PC-9 (cell line): Measurements from ENCODE around the gene OCA2. TPM values are rescaled to one million over a fixed set of nuclear protein-coding genes. Genes with fewer than 3 reads are reported as not detected.

Experiments used
- BruUV-seq: library from RNA; stranded (reverse); fragments of 400-500 nt; replicated peaks from 2 replicates; lab custom pipeline; 2021; lab: Mats Ljungman, UMichigan
- CTCF ChIA-PET: fragments of 300-600 bp; sonication (Branson Sonifier 250); formaldehyde crosslinking; loops from one replicate; lab custom pipeline; 2022; ENCODE audit warnings: antibody characterized with exemption; lab: Charles Lee
- POLR2A ChIA-PET: fragments of 300-600 bp; sonication (Branson Sonifier 250); formaldehyde crosslinking; loops from one replicate; lab custom pipeline; 2022; ENCODE audit warnings: antibody characterized with exemption; ENCODE audit not compliant: unreplicated experiment; lab: Charles Lee
- DNase-seq, 2 experiments: peaks; one replicate each; pipeline versions ENCODE4 v3.0.0 to v3.0.0-alpha.2; 2015 to 2022; ENCODE audit warnings: mixed read lengths in 1 of 2
- H2AFZ ChIP-seq: fragments of 200-600 bp; sonication (generic); 2 replicates; pipeline ENCODE4 v1.8.1; 2017; ENCODE audit warnings: antibody characterized with exemption
- H3F3A ChIP-seq: fragments of 200-600 bp; sonication (generic); 2 replicates; pipeline ENCODE4 v1.8.1; 2017; ENCODE audit warnings: antibody characterized with exemption, mild to moderate bottlenecking, low read depth; ENCODE audit not compliant: insufficient read depth
- H3K27ac ChIP-seq: fragments of 200-600 bp; sonication (generic); 2 replicates; pipeline ENCODE4 v1.6.1; 2016; ENCODE audit warnings: mixed run types
- H3K27me3 ChIP-seq: fragments of 200-600 bp; sonication (generic); 2 replicates; pipeline ENCODE4 v1.6.1; 2016; ENCODE audit warnings: low read depth, mixed run types; ENCODE audit not compliant: insufficient read depth
- H3K36me3 ChIP-seq: fragments of 200-600 bp; sonication (generic); 2 replicates; pipeline ENCODE4 v1.6.1; 2016; ENCODE audit warnings: low read depth, mixed run types
- H3K4me1 ChIP-seq: fragments of 200-600 bp; sonication (generic); replicated peaks from 2 replicates; pipeline ENCODE4 v1.6.1; 2016; ENCODE audit warnings: mixed run types; ENCODE audit not compliant: insufficient read depth
- H3K4me2 ChIP-seq: fragments of 200-600 bp; sonication (generic); 2 replicates; pipeline ENCODE4 v1.6.1; 2017; ENCODE audit warnings: mixed run types
- H3K4me3 ChIP-seq: fragments of 200-600 bp; sonication (generic); 2 replicates; pipeline ENCODE4 v1.6.1; 2016; ENCODE audit warnings: mixed run types
- H3K79me2 ChIP-seq: fragments of 200-600 bp; sonication (generic); 2 replicates; pipeline ENCODE4 v1.6.1; 2017; ENCODE audit warnings: low read depth, mixed run types
- H3K9me2 ChIP-seq: fragments of 200-600 bp; sonication (generic); 2 replicates; pipeline ENCODE4 v1.8.1; 2017; ENCODE audit warnings: mild to moderate bottlenecking; ENCODE audit not compliant: insufficient read depth
- H3K9me3 ChIP-seq: fragments of 200-600 bp; sonication (generic); 2 replicates; pipeline ENCODE4 v1.8.1; 2016; ENCODE audit warnings: low read depth; ENCODE audit not compliant: insufficient read depth
- H4K20me1 ChIP-seq: fragments of 200-600 bp; sonication (generic); 2 replicates; pipeline ENCODE4 v1.8.1; 2017; ENCODE audit not compliant: insufficient read depth
- CTCF ChIP-seq: fragments of 200-600 bp; sonication (generic); conservative IDR thresholded peaks from 2 replicates; pipeline ENCODE4 v1.6.1; 2017; ENCODE audit warnings: mixed run types, antibody characterized with exemption, mild to moderate bottlenecking, moderate library complexity
- EZH2 ChIP-seq: fragments of 200-600 bp; sonication (generic); IDR thresholded peaks from 2 replicates; pipeline ENCODE4 v1.8.0; 2017; ENCODE audit warnings: antibody characterized with exemption, low read depth
- intact Hi-C: fragments of 100-400 bp; cut with micrococcal nuclease; formaldehyde crosslinking; loops from one replicate; pipeline ENCODE4 v1.10.0; 2022; ENCODE audit not compliant: unreplicated experiment
- total RNA-seq: library from RNA; stranded (reverse); gene quantifications from 2 replicates; pipeline ENCODE4 v1.2.3, GENCODE V29; 2021

The OCA2 gene
- total RNA-seq, 1 experiment from 2014 or later: not detected

GRCh38 chr15:27804569-27805260 lies 294.4 kb downstream of the OCA2 start:
- intact Hi-C loops: no loop called here
- no TSS peak for BruUV-seq

GRCh38 chr15:27798807-27799206 lies 300.3 kb downstream of the OCA2 start:
- H4K20me1 ChIP-seq: no peaks in the 10 kb centered on the region
- no peak for DNase-seq
- no peak for TF ChIP-seq CTCF
- TF ChIP-seq EZH2: no peak
- no peak overlapping the region for H3K4me2 ChIP-seq
- no peaks in the 10 kb centered on the region for H3K79me2 ChIP-seq
- intact Hi-C loops: no loop called here
- H3F3A ChIP-seq: no peaks in the 10 kb centered on the region
- BruUV-seq: no TSS peak
- no peak overlapping the region for H2AFZ ChIP-seq
- peaks cover 9% of the 10 kb centered on the region; the same call in 1 of the 2 replicates for H3K27me3 ChIP-seq
- no peaks in the 10 kb centered on the region for H3K36me3 ChIP-seq
- H3K4me3 ChIP-seq: no peak overlapping the region
- H3K9me3 ChIP-seq: no peaks in the 10 kb centered on the region
- H3K9me2 ChIP-seq: no peaks in the 10 kb centered on the region
- H3K4me1 ChIP-seq: no peaks in the 10 kb centered on the region
- H3K27ac ChIP-seq: no peak overlapping the region
- ChIA-PET POLR2A (no interaction called here), CTCF (no interaction called here)

More at GRCh38 chr15:27804569-27805260, 294.4 kb downstream of the OCA2 start:
- Histone ChIP-seq H3K4me1 (no peaks in the 10 kb centered on the region), H3K36me3 (no peaks in the 10 kb centered on the region), H3K9me2 (no peaks in the 10 kb centered on the region), H3K27me3 (peaks cover 44% of the 10 kb centered on the region), H3K79me2 (no peaks in the 10 kb centered on the region), H4K20me1 (no peaks in the 10 kb centered on the region), H3K27ac (no peak overlapping the region), H2AFZ (no peak overlapping the region), H3F3A (no peaks in the 10 kb centered on the region), H3K9me3 (no peaks in the 10 kb centered on the region), H3K4me3 (no peak overlapping the region), H3K4me2 (no peak overlapping the region)
- no peak for DNase-seq
- ChIA-PET POLR2A (no interaction called here), CTCF (no interaction called here)
- TF ChIP-seq EZH2: no peak
- no peak for TF ChIP-seq CTCF

- H3K4me1 ChIP-seq: no peaks in the 10 kb centered on the region
- no TSS peak for BruUV-seq
- H3K9me2 ChIP-seq: no peaks in the 10 kb centered on the region
- DNase-seq: no peak
- CTCF ChIA-PET: no interaction called here
- peaks cover 10% of the 10 kb centered on the region; the same call in 1 of the 2 replicates for H3K27me3 ChIP-seq
- H3K27ac ChIP-seq: no peak overlapping the region
- TF ChIP-seq EZH2: no peak
- no peak for TF ChIP-seq CTCF
- H3K79me2 ChIP-seq: no peaks in the 10 kb centered on the region
- H3K4me3 ChIP-seq: no peak overlapping the region
- H4K20me1 ChIP-seq: no peaks in the 10 kb centered on the region
- intact Hi-C loops: no loop called here
- no peak overlapping the region for H3K4me2 ChIP-seq
- no peaks in the 10 kb centered on the region for H3K36me3 ChIP-seq
- POLR2A ChIA-PET: no interaction called here
- no peak overlapping the region for H2AFZ ChIP-seq
- H3F3A ChIP-seq: no peaks in the 10 kb centered on the region
- H3K9me3 ChIP-seq: no peaks in the 10 kb centered on the region
These were observed 301.4 kb downstream of the OCA2 start for GRCh38 chr15:27797765-27798164.
